K562 (cell line): ENCODE measurements around the gene CEND1. TPM values are rescaled to one million over a fixed set of nuclear protein-coding genes. Genes with fewer than 3 reads are reported as not detected.

Experiments
- ARID2 ChIP-seq: fragments of 450-650 bp; IDR thresholded peaks from 2 replicates; pipeline ENCODE4 v1.6.1; 2017; ENCODE audit warnings: antibody characterized with exemption, mild to moderate bottlenecking
- DDX20 ChIP-seq: fragments of 450-650 bp; IDR thresholded peaks from 2 replicates; pipeline ENCODE4 v1.6.1; 2016; ENCODE audit warnings: missing genetic modification characterization, low read depth, mild to moderate bottlenecking, missing compliant biosample characterization, moderate library complexity
- GTF2A2 ChIP-seq: IDR thresholded peaks from 2 replicates; pipeline ENCODE4 v1.6.1; 2016; ENCODE audit warnings: mild to moderate bottlenecking, missing genetic modification characterization, missing compliant biosample characterization
- KAT7 ChIP-seq: sonication (generic); formaldehyde crosslinking; IDR thresholded peaks from 2 replicates; pipeline ENCODE4 v1.8.0; 2022; ENCODE audit warnings: missing genetic modification reagents, mild to moderate bottlenecking, borderline replicate concordance
- KDM1A ChIP-seq, 2 experiments: fragments of 450-650 bp; IDR thresholded peaks; 2 replicates each; pipeline ENCODE4 v1.6.1; 2016; ENCODE audit warnings: mild to moderate bottlenecking in 2 of 2
- MCM3 ChIP-seq: fragments of 450-650 bp; IDR thresholded peaks from 2 replicates; pipeline ENCODE4 v1.6.1; 2016
- RBM34 ChIP-seq: fragments of 200-400 bp; formaldehyde crosslinking; IDR thresholded peaks from 2 replicates; pipeline ENCODE4 v1.6.1; 2018; ENCODE audit warnings: low read length, borderline replicate concordance; ENCODE audit not compliant: insufficient read depth
- SAP30 ChIP-seq: fragments of 200-600 bp; sonication (generic); IDR thresholded peaks from 2 replicates; pipeline ENCODE4 v1.6.1; 2012; ENCODE audit warnings: borderline replicate concordance, low read depth, mild to moderate bottlenecking, moderate library complexity, low read length, control low read depth, inconsistent platforms; ENCODE audit not compliant: insufficient read depth, poor library complexity, severe bottlenecking
- SP1 ChIP-seq: sonication (generic); formaldehyde crosslinking; IDR thresholded peaks from 2 replicates; pipeline ENCODE4 v1.8.1; 2022; ENCODE audit warnings: mild to moderate bottlenecking, missing genetic modification reagents
- TCF15 ChIP-seq: fragments of 250-450 bp; sonication (Bioruptor Pico); IDR thresholded peaks from 2 replicates; pipeline ENCODE4 v1.8.0; 2022; ENCODE audit warnings: moderate library complexity, mild to moderate bottlenecking, inconsistent platforms
- ZBTB17 ChIP-seq: fragments of 450-650 bp; formaldehyde crosslinking; IDR thresholded peaks from 2 replicates; pipeline ENCODE4 v1.4.0; 2020; ENCODE audit warnings: mild to moderate bottlenecking
- ZNF76 ChIP-seq: fragments of 250-450 bp; sonication (Bioruptor Pico); IDR thresholded peaks from 2 replicates; pipeline ENCODE4 v1.4.0; 2020; ENCODE audit warnings: mild to moderate bottlenecking, moderate library complexity, borderline replicate concordance
- polyA plus RNA-seq, 8 experiments: library from polyadenylated mRNA; depleted of rRNA in 4 of 8; stranded (reverse) in 5 of 8; unstranded in 3 of 8; fragments of >200 nt; fragmentation: Nextera tagmentation in 2 of 8; fragmentation: Illumina TruSeq in 1 of 8; extraction: Ambion mirVana in 2 of 8; extraction: Trizol in 1 of 8; gene quantifications; 2 replicates each; pipeline versions ENCODE4 v1.2.1 to v1.2.3, GENCODE V29; 2011 to 2014; ENCODE audit warnings: inconsistent platforms in 1 of 8, missing spikeins in 1 of 8
- total RNA-seq, 7 experiments: library from RNA; depleted of rRNA in 6 of 7; stranded (reverse); fragments of >200 nt in 6 of 7; fragmentation: Illumina TruSeq in 2 of 7; extraction: Trizol in 2 of 7; gene quantifications; 2 replicates each; pipeline versions ENCODE4 v1.2.1 to v1.2.3, GENCODE V29; 2011 to 2021; ENCODE audit warnings: low replicate concordance in 1 of 7
- TF ChIP-seq, protein P1 (sequence below): sonication (generic); formaldehyde crosslinking; IDR thresholded peaks from 2 replicates; pipeline ENCODE4 v1.8.1; 2023; ENCODE audit warnings: missing genetic modification reagents, mild to moderate bottlenecking, borderline replicate concordance

Gene CEND1
- total and polyA plus RNA-seq, 9 of the 15 experiments (the other 6 are each of a cell fraction or from before 2014, with no cell fraction given), result 0.13 to 0.18 (median 0.16) TPM; not detected in 6

- TF ChIP-seq, protein P1, sequence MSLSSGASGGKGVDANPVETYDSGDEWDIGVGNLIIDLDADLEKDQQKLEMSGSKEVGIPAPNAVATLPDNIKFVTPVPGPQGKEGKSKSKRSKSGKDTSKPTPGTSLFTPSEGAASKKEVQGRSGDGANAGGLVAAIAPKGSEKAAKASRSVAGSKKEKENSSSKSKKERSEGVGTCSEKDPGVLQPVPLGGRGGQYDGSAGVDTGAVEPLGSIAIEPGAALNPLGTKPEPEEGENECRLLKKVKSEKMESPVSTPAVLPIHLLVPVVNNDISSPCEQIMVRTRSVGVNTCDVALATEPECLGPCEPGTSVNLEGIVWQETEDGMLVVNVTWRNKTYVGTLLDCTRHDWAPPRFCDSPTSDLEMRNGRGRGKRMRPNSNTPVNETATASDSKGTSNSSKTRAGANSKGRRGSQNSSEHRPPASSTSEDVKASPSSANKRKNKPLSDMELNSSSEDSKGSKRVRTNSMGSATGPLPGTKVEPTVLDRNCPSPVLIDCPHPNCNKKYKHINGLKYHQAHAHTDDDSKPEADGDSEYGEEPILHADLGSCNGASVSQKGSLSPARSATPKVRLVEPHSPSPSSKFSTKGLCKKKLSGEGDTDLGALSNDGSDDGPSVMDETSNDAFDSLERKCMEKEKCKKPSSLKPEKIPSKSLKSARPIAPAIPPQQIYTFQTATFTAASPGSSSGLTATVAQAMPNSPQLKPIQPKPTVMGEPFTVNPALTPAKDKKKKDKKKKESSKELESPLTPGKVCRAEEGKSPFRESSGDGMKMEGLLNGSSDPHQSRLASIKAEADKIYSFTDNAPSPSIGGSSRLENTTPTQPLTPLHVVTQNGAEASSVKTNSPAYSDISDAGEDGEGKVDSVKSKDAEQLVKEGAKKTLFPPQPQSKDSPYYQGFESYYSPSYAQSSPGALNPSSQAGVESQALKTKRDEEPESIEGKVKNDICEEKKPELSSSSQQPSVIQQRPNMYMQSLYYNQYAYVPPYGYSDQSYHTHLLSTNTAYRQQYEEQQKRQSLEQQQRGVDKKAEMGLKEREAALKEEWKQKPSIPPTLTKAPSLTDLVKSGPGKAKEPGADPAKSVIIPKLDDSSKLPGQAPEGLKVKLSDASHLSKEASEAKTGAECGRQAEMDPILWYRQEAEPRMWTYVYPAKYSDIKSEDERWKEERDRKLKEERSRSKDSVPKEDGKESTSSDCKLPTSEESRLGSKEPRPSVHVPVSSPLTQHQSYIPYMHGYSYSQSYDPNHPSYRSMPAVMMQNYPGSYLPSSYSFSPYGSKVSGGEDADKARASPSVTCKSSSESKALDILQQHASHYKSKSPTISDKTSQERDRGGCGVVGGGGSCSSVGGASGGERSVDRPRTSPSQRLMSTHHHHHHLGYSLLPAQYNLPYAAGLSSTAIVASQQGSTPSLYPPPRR (CRISPR knock-in tag), result 0 out of 2 replicates have a peak, but pooled peaks have one; percentile 73
- TF ChIP-seq KAT7 (0 out of 2 replicates have a peak, but pooled peaks have one; percentile 45), MCM3 (no peak), SAP30 (no peak), ARID2 (no peak), TCF15 (CRISPR knock-in tag) (no peak), KDM1A (IDR thresholded peaks at IDR 0.05) (no peak), SP1 (CRISPR knock-in tag) (no peak), ZNF76 (CRISPR knock-in tag) (no peak), ZBTB17 (no peak), DDX20 (tag) (no peak), RBM34 (no peak), GTF2A2 (tag) (no peak)
Measured at GRCh38 chr11:810040-810567, 20.2 kb upstream of the CEND1 start (continued).
